Karpas-422 (cell line): ENCODE measurements around the gene ANO1. TPM values are rescaled to one million over a fixed set of nuclear protein-coding genes. Genes with fewer than 3 reads are reported as not detected.

ENCODE experiments used
- DNase-seq: peaks from one replicate; pipeline ENCODE4 v3.0.0-alpha.2; 2015
- H2AFZ ChIP-seq: fragments of 200-600 bp; sonication (generic); 2 replicates; pipeline ENCODE4 v1.6.1; 2014; ENCODE audit warnings: antibody characterized with exemption, low read length, mixed read lengths
- H3K27ac ChIP-seq: fragments of 200-600 bp; sonication (generic); 2 replicates; pipeline ENCODE4 v1.5.1; 2014; ENCODE audit warnings: mild to moderate bottlenecking, low read length, moderate library complexity
- H3K27me3 ChIP-seq: fragments of 200-600 bp; sonication (generic); 2 replicates; pipeline ENCODE4 v1.6.1; 2014; ENCODE audit warnings: low read length, mixed read lengths
- H3K36me3 ChIP-seq: fragments of 200-600 bp; sonication (generic); 2 replicates; pipeline ENCODE4 v1.6.1; 2014; ENCODE audit warnings: low read length, mixed read lengths; ENCODE audit not compliant: insufficient read depth
- H3K4me1 ChIP-seq: fragments of 200-600 bp; sonication (generic); 2 replicates; pipeline ENCODE4 v1.6.1; 2014; ENCODE audit warnings: mild to moderate bottlenecking, low read length, mixed read lengths
- H3K4me2 ChIP-seq: fragments of 200-600 bp; sonication (generic); 2 replicates; pipeline ENCODE4 v1.6.1; 2014; ENCODE audit warnings: low read length, low read depth, mild to moderate bottlenecking; ENCODE audit not compliant: poor library complexity, severe bottlenecking
- H3K4me3 ChIP-seq: fragments of 200-600 bp; sonication (generic); 2 replicates; pipeline ENCODE4 v1.5.1; 2014; ENCODE audit warnings: mild to moderate bottlenecking, antibody characterized with exemption, low read length, mixed read lengths
- H3K79me2 ChIP-seq: fragments of 200-600 bp; sonication (generic); 2 replicates; pipeline ENCODE4 v1.6.1; 2014; ENCODE audit warnings: mild to moderate bottlenecking, low read length, mixed read lengths
- H3K9ac ChIP-seq: fragments of 200-600 bp; sonication (generic); 2 replicates; pipeline ENCODE4 v1.6.0; 2014; ENCODE audit warnings: low read length
- H3K9me2 ChIP-seq: fragments of 200-600 bp; sonication (generic), shearing (Covaris generic); replicated peaks from 2 replicates; pipeline ENCODE4 v1.6.0; 2014; ENCODE audit warnings: mild to moderate bottlenecking, low read length, moderate library complexity; ENCODE audit not compliant: insufficient read depth
- H3K9me3 ChIP-seq: fragments of 300-700, 200-600 bp; sonication (generic); 2 replicates; pipeline ENCODE4 v1.6.1; 2014; ENCODE audit warnings: low read length, mixed read lengths
- H4K20me1 ChIP-seq: fragments of 200-600 bp; sonication (generic); 2 replicates; pipeline ENCODE4 v1.6.1; 2014; ENCODE audit warnings: mild to moderate bottlenecking, antibody characterized with exemption, low read length, low read depth; ENCODE audit not compliant: insufficient read depth
- total RNA-seq: library from RNA; depleted of rRNA; stranded (reverse); fragments of >200 nt; shearing (Covaris generic); gene quantifications from 2 replicates; pipeline ENCODE4 v1.2.3, GENCODE V29; 2014; ENCODE audit warnings: low replicate concordance

ANO1 gene
- total RNA-seq, 1 experiment from 2014 or later = not detected

- no peak overlapping the region for H3K27ac ChIP-seq
- H3K36me3 ChIP-seq = no peaks in the 10 kb centered on the region
- H3K9ac ChIP-seq = no peak overlapping the region
- H3K27me3 ChIP-seq = no peaks in the 10 kb centered on the region
- H3K9me3 ChIP-seq = no peaks in the 10 kb centered on the region
- H3K79me2 ChIP-seq = no peaks in the 10 kb centered on the region
- no peak overlapping the region for H2AFZ ChIP-seq
- no peaks in the 10 kb centered on the region for H3K4me1 ChIP-seq
- DNase-seq = no peak
- H3K9me2 ChIP-seq = no peaks in the 10 kb centered on the region
- H3K4me2 ChIP-seq = no peak overlapping the region
- no peak overlapping the region for H3K4me3 ChIP-seq
- no peaks in the 10 kb centered on the region for H4K20me1 ChIP-seq
Measured at GRCh38 chr11:70089631-70090030, 11.5 kb downstream of the ANO1 start.

- Histone ChIP-seq H3K36me3 (no peaks in the 10 kb centered on the region), H3K9ac (no peak overlapping the region), H3K27me3 (no peaks in the 10 kb centered on the region), H3K9me3 (no peaks in the 10 kb centered on the region), H3K9me2 (no peaks in the 10 kb centered on the region), H4K20me1 (no peaks in the 10 kb centered on the region), H3K79me2 (no peaks in the 10 kb centered on the region), H3K27ac (no peak overlapping the region), H3K4me2 (no peak overlapping the region), H2AFZ (no peak overlapping the region), H3K4me1 (no peaks in the 10 kb centered on the region), H3K4me3 (no peak overlapping the region)
- no peak for DNase-seq
Measured at GRCh38 chr11:70090961-70091381, 12.9 kb downstream of the ANO1 start.

- Histone ChIP-seq H3K4me3 (no peak overlapping the region), H3K36me3 (no peaks in the 10 kb centered on the region), H3K27me3 (no peaks in the 10 kb centered on the region), H3K9ac (no peak overlapping the region), H3K9me3 (no peaks in the 10 kb centered on the region), H4K20me1 (0 out of 2 replicates have a peak, but pooled peaks cover 2% of the 10 kb centered on the region), H3K4me2 (no peak overlapping the region), H3K27ac (no peak overlapping the region), H3K9me2 (no peaks in the 10 kb centered on the region), H2AFZ (no peak overlapping the region), H3K4me1 (no peaks in the 10 kb centered on the region), H3K79me2 (no peaks in the 10 kb centered on the region)
- DNase-seq = no peak
Measured at GRCh38 chr11:70091638-70092037, 13.5 kb downstream of the ANO1 start.

GRCh38 chr11:70092959-70093715 lies 15.0 kb downstream of the ANO1 start:
- H4K20me1 ChIP-seq = peaks cover 6% of the 10 kb centered on the region; the same call in 1 of the 2 replicates
- H3K9me3 ChIP-seq = no peaks in the 10 kb centered on the region
- H3K27ac ChIP-seq = no peak overlapping the region
- H3K79me2 ChIP-seq = no peaks in the 10 kb centered on the region
- DNase-seq = no peak
- no peak overlapping the region for H3K4me3 ChIP-seq
- H2AFZ ChIP-seq = no peak overlapping the region
- H3K4me2 ChIP-seq = no peak overlapping the region
- H3K9ac ChIP-seq = no peak overlapping the region
- no peaks in the 10 kb centered on the region for H3K9me2 ChIP-seq
- no peaks in the 10 kb centered on the region for H3K36me3 ChIP-seq
- H3K27me3 ChIP-seq = no peaks in the 10 kb centered on the region
- H3K4me1 ChIP-seq = no peaks in the 10 kb centered on the region

- no peaks in the 10 kb centered on the region for H3K9me3 ChIP-seq
- H3K27ac ChIP-seq = no peak overlapping the region
- peaks cover 6% of the 10 kb centered on the region; the same call in 1 of the 2 replicates for H4K20me1 ChIP-seq
- H2AFZ ChIP-seq = no peak overlapping the region
- H3K4me2 ChIP-seq = no peak overlapping the region
- H3K27me3 ChIP-seq = no peaks in the 10 kb centered on the region
- no peak overlapping the region for H3K4me3 ChIP-seq
- no peaks in the 10 kb centered on the region for H3K4me1 ChIP-seq
- DNase-seq = no peak
- H3K79me2 ChIP-seq = no peaks in the 10 kb centered on the region
- no peaks in the 10 kb centered on the region for H3K36me3 ChIP-seq
- H3K9ac ChIP-seq = no peak overlapping the region
- H3K9me2 ChIP-seq = no peaks in the 10 kb centered on the region
Measured at GRCh38 chr11:70095541-70096252, 17.6 kb downstream of the ANO1 start.

- H3K79me2 ChIP-seq = no peaks in the 10 kb centered on the region
- no peaks in the 10 kb centered on the region for H3K4me1 ChIP-seq
- no peaks in the 10 kb centered on the region for H3K9me3 ChIP-seq
- H3K4me2 ChIP-seq = no peak overlapping the region
- H4K20me1 ChIP-seq = peaks cover 6% of the 10 kb centered on the region; the same call in 1 of the 2 replicates
- DNase-seq = no peak
- H3K4me3 ChIP-seq = no peak overlapping the region
- no peak overlapping the region for H3K9ac ChIP-seq
- no peaks in the 10 kb centered on the region for H3K36me3 ChIP-seq
- no peaks in the 10 kb centered on the region for H3K9me2 ChIP-seq
- H3K27me3 ChIP-seq = no peaks in the 10 kb centered on the region
- no peak overlapping the region for H3K27ac ChIP-seq
- no peak overlapping the region for H2AFZ ChIP-seq
Measured at GRCh38 chr11:70097783-70098563, 19.9 kb downstream of the ANO1 start.

GRCh38 chr11:70098936-70099335 lies 20.8 kb downstream of the ANO1 start:
- Histone ChIP-seq H3K36me3 (no peaks in the 10 kb centered on the region), H4K20me1 (peaks cover 6% of the 10 kb centered on the region; the same call in 1 of the 2 replicates), H3K9me3 (no peaks in the 10 kb centered on the region), H3K27me3 (no peaks in the 10 kb centered on the region), H3K9ac (no peak overlapping the region), H2AFZ (no peak overlapping the region), H3K79me2 (no peaks in the 10 kb centered on the region), H3K9me2 (no peaks in the 10 kb centered on the region), H3K4me1 (no peaks in the 10 kb centered on the region), H3K4me3 (no peak overlapping the region), H3K27ac (no peak overlapping the region), H3K4me2 (no peak overlapping the region)
- no peak for DNase-seq
